HG03064 (cell line): Measurements from ENCODE around the gene COL6A1.
"Not testable (repeated sequence)": the region's sequence is repeated elsewhere in the genome, so short reads cannot be mapped to it uniquely, and the experiment has no call there.

Experiments
- ATAC-seq: cut with Tn5 transposase; IDR thresholded peaks from one replicate; pipeline ENCODE4 v1.9.1; 2021; ENCODE audit warnings: low read depth; ENCODE audit not compliant: unreplicated experiment

Gene COL6A1

GRCh38 chr21:46039891-46040660 is 58.5 kb downstream of the COL6A1 start:
- no peak for ATAC-seq

DNA sequence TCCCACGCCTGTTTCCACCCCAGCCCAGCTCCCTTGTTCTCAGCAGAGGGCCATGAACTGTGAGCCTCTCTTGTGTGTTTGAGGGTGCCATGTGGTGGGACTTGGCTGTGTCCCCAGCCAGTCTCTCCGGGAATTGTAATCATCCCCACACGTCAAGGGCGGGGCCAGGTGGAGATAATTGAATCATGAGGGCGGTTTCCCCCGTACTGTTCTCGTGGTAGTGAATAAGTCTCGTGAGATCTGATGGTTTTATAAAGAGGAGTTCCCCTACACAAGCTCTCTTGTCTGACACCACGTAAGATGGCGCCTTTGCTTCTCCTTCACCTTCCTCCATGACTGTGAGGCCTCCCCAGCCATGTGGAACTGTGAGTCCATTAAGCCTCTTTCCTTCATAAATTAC is 59.1 kb downstream of the COL6A1 start:
- no peak for ATAC-seq

- ATAC-seq = no peak
Observed at GRCh38 chr21:46041183-46041582, 59.6 kb downstream of the COL6A1 start.

DNA sequence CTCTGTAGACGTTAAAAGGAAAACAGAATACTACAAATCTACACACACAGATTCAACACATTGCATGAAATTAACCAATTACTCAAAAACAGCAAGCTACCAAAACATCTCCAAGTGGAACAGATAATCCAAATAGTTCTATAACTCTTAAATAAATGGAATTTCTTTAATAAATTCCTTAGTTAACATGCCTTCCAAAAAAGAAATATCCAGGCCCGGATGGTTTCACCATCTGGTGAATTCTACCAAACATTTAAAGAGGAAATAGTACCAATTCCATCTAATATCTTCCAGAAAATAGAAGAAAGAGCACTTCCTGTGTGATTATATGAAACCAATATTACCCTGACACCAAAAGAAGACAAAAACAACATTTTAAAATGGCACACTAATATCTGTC is 63.6 kb downstream of the COL6A1 start:
- no peak for ATAC-seq

DNA sequence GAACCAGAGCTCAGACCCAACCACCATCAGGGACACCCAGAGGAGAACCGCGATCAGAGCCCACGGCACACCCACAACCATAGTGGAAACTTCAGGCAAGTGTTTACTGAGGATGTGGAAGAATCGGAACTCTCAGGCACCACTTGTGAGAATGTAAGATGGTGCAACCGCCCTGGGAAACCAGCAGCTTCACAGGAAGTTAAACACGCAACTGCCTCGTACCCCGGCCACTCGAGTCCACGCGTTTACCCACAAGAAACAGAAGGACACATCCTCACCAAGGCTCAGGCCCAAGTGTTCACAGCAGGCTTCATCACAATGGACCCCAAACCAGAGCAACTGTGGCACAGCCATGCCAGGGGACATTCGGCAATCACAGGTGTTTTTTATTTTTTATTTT is 64.9 kb downstream of the COL6A1 start:
- ATAC-seq = no peak

DNA sequence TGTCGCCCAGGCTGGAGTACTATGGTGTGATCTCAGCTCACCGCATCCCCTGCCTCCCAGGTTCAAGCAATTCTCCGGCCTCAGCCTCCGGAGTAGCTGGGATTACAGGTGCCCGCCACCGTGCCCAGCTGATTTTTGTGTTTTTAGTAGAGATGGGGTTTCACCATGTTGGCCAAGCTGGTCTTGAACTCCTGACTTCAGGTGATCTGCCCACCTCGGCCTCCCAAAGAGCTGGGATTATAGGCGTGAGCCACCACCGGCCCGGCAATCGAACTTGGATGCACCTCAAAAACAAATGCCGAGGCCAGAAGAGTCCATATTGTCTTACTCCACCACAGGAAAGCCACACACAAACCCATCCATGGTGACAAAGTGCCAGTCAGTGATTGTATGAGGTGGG is 65.3 kb downstream of the COL6A1 start:
- ATAC-seq = not testable (repeated sequence)

- ATAC-seq = no peak
Observed at GRCh38 chr21:46048926-46049889, 67.6 kb downstream of the COL6A1 start.

DNA sequence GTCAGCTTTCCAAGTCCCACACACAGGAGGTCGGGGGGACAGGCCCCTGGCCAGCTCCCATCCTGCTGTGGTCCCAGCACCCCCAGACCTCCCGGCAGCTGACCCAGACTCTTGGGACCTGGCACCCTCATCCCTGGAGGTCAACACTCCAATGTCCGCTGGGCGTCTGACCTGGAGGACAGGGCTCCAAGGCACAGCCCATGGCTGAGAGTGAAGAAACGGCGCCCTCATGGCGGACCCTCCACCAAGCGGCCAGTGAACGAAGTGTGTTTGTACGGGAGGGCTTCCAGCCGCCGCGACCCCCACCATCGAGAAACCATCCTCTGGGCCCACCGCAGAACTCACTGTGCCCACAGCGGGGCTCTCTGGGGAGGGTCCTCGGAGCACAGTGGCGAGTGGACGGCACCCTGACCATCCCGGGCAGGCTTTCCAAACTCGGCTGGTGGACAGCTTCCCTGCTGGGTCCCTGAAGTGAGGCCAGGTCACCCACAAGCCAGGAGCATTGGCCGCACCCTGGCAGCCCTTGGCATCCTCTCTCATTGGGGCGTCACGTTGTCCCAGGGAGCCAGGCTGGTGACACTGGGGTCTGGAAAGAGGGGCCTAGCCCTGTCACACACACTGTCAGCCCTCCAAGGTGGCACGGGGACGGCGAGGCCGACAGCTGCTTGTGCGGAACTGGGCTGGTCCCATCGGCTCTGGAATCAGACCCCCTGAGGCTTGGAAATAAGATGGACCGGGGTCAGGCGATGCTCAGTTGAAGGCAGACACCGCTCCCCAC is 68.5 kb downstream of the COL6A1 start:
- no peak for ATAC-seq

GRCh38 chr21:46050668-46051378 is 69.3 kb downstream of the COL6A1 start:
- ATAC-seq = no peak

DNA sequence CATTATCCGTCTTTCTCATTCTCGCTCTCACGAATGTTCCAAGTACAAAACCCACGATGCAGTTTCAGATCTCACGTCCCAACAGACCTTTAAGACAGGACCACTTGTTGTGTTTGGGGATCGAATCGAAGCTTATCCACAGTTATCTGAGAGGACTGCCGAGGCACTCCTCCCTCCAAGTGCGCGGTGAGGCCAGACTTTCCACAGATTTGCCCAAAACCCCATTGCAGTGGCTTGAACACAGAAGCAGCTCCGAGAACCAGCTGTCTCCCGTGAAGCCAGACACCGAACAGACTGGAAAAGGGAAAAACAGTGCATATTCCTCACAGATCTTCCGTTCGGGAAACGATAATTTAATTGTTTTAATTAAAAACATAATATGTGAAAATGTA is 69.8 kb downstream of the COL6A1 start:
- no peak for ATAC-seq

- ATAC-seq = no peak
Observed at GRCh38 chr21:46051821-46052675, 70.5 kb downstream of the COL6A1 start.

DNA sequence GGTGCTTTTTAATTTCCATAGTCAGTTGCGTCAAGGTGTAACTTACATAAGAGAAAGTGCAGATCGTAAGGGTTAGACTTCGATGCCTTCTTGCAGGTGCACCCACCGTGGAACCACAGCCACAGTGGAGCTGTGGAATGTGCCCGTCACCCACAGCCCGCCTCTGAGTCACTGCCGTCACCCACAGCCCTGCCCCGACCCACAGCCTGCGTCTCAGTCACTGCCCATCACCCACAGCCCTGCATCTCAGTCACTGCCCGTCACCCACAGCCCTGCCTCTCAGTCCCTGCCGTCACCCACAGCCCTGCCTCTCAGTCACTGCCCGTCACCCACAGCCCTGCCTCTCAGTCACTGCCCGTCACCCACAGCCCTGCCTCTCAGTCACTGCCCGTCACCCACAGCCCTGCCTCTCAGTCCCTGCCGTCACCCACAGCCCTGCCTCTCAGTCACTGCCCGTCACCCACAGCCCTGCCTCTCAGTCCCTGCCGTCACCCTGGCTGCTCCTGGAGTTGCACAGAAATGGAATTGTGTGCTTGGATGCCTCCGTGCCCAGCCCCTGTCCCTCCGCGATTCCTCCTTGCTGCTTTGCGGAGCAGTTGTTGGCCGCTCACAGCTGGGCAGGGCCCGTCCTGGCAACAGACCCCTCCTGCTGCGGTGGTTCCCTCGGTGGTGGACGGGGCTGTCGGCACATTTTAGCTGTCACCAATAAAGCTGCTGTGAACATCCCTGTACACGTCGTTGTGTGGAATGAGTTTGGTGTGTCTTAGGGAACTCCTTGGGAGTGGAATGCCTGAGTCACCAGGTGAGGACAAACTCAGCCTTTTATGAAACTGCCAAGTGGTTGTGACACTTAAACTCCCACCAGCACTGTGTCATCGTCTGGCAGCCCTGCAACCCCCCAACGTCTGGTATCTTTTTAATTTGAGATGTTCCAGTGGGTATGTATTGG is 71.4 kb downstream of the COL6A1 start:
- ATAC-seq = no peak

DNA sequence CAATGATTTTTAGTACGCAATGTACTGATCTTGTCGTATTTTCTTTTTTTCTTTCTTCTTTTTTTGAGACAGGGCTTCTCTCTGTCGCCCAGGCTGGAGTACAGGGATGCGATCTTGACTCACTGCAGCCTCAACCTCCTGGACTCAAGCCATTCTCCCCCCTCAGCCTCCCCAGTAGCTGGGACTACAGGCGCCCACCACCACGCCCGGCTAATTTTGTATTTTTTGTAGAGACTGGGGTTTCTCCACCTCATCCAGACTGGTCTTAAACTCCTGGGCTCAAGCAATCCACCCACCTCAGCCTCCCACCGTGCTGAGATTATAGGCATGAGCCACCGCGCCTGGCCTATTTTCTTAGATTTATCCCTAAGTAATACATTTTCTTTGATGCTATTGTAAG is 72.5 kb downstream of the COL6A1 start:
- no peak for ATAC-seq

DNA sequence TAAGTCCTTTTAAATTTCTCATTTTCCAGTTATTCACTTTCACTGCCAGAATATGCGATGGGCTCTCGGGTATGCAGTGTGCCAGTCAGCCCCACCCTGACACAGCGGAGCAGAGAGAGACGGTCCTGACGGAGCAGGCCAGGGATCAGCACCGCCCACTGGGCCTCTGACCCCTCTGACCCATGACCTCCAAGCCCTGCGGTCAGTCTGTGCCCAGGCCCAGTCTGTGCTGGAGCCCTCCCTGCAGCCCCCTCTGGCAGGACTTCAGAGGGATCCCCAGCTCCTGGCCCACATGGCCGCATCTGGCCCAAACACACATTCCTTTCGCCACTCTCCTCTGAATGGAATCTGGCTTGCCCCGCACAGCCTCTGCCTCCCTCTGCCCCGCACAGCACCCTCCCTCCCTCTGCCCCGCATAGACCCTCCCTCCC is 72.9 kb downstream of the COL6A1 start:
- no peak for ATAC-seq
